Measurements from ENCODE around the gene GRIP2. TPM values are rescaled to one million over a fixed set of nuclear protein-coding genes. Genes with fewer than 3 reads are reported as not detected.
A peak's percentile ranks its signal among the peaks of the same experiment; 100 is the strongest.

The GRIP2 gene
- total and polyA plus RNA-seq, 9 of the 15 experiments (the other 6 are each of a cell fraction or from before 2014, with no cell fraction given), result 0.01 TPM; not detected in 7

DNA sequence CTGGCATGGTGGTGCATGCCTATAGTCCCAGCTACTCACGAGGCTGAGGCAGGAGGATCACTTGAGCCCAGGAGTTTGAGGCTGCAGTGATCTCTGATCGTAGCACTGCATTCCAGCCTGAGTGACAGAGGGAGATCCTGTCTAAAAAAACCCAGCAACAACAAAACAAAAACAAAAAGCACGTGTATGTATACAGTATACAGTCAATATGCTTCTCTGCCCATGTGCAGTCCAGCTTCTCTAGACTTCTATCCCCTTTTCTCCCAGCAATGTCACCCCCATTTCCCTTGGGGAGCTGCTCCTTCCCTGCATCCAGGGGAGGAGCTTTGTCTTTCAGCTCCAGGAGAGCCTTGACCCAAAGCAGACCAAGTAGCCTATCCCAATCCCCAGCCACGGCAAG lies 20.0 kb upstream of the GRIP2 start:
- no peak for DNase-seq (ENCODE audit: extremely low read depth in 1 of 4, low spot score in 3 of 4)
- FAIRE-seq, result no peak
- no TSS peak for BruUV-seq (replicated peaks)
- H2AFZ ChIP-seq (ENCODE audit: low read depth, low read length), result no peak overlapping the region
- no peak overlapping the region for H3K4me2 ChIP-seq (ENCODE audit: insufficient read depth, low read length)
- H3K9me1 ChIP-seq (ENCODE audit: control insufficient read depth, insufficient read depth, low read length), result no peaks in the 10 kb centered on the region
- H3K9ac ChIP-seq (ENCODE audit: insufficient read depth in 1 of 2, low read depth in 2 of 2, low read length in 2 of 2), result no peak overlapping the region
- POLR2A ChIA-PET, result interaction anchor here (0.6 to 1.3 kb wide), 2 partner anchors 11 to 295 kb away, joined by 3 to 5 read pairs; no protein-coding TSS in a partner anchor
- intact Hi-C loops (cut with micrococcal nuclease), result no loop called here
- CTCF ChIA-PET (ENCODE audit: low intra/inter-chr PET ratio), result no interaction called here
- no peak for ATAC-seq
- H3K79me2 ChIP-seq (ENCODE audit: control insufficient read depth, insufficient read depth, low read length), result no peaks in the 10 kb centered on the region
- no peak for TF ChIP-seq ZNF644 (tag; IDR thresholded peaks at IDR 0.05; ENCODE audit: low read depth)
- no peak for TF ChIP-seq KLF6 (CRISPR knock-in tag; IDR thresholded peaks at IDR 0.05; ENCODE audit: borderline replicate concordance)
- no peak for TF ChIP-seq PCBP1 (IDR thresholded peaks at IDR 0.05; ENCODE audit: low read depth, low read length, poor library complexity, severe bottlenecking)
- H3K36me3 ChIP-seq (ENCODE audit: control insufficient read depth, insufficient read depth, low read length), result no peaks in the 10 kb centered on the region
- peaks cover 12% of the 10 kb centered on the region for H4K20me1 ChIP-seq (replicated peaks; ENCODE audit: control insufficient read depth, insufficient read depth, low read length)
- H3K4me3 ChIP-seq, result no peak overlapping the region
- in situ Hi-C loops (cut with MboI), result no loop called here
- 0% methylated on average over 4 of the region's 4 CpGs for WGBS (ENCODE audit: insufficient coverage, low coverage, missing lambda C conversion rate)
- no peaks in the 10 kb centered on the region for H3K9me3 ChIP-seq (replicated peaks; ENCODE audit: control insufficient read depth, insufficient read depth, low read depth, low read length)
- peaks cover 0 to 8% of the 10 kb centered on the region in 2 experiments; a peak in 1 of 5 replicates for H3K4me1 ChIP-seq (replicated peaks in 1 of 2; ENCODE audit: control insufficient read depth in 2 of 2, insufficient read depth in 2 of 2, low read length in 2 of 2)
- H3K27ac ChIP-seq (ENCODE audit: extremely low read depth, low read depth, low read length), result no peak overlapping the region
- H3K27me3 ChIP-seq (ENCODE audit: control insufficient read depth in 2 of 2, insufficient read depth in 2 of 2, low read length in 2 of 2), result peaks cover 55 to 81% of the 10 kb centered on the region in 2 experiments

DNA sequence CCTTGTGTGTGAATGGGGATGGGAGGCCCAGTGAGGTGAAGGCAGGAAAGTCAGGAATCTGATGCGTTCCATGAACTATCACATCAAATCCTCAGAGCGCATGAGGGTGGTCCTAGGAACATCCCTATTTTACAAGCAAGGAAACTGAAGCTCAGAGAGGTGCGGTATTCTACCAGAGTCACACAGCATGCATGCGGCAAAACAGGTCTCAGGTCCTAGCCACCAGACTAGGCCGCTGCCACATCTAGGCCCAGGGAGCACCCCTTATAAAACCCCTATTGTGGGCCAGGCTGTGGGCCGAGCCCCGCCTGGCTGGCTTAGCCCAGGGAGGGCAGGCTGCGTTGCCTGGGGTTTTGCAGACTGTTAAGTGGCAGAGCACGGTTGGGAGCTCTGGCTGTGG lies 17.9 kb upstream of the GRIP2 start:
- 13% methylated on average over 9 of the region's 9 CpGs for WGBS (ENCODE audit: insufficient coverage, low coverage, missing lambda C conversion rate)
- H3K27ac ChIP-seq (ENCODE audit: extremely low read depth, low read depth, low read length), result no peak overlapping the region
- no peaks in the 10 kb centered on the region for H3K36me3 ChIP-seq (ENCODE audit: control insufficient read depth, insufficient read depth, low read length)
- H3K79me2 ChIP-seq (ENCODE audit: control insufficient read depth, insufficient read depth, low read length), result no peaks in the 10 kb centered on the region
- ATAC-seq (no peak), FAIRE-seq (no peak), DNase-seq (ENCODE audit: extremely low read depth in 1 of 4, low spot score in 3 of 4) (no peak)
- H2AFZ ChIP-seq (ENCODE audit: low read depth, low read length), result no peak overlapping the region
- in situ Hi-C loops (cut with MboI) (no loop called here), intact Hi-C loops (cut with micrococcal nuclease) (no loop called here)
- ChIA-PET POLR2A (interaction anchor here (1.0 kb wide), 1 partner anchor 47 kb away, joined by 3 read pairs; no protein-coding TSS in a partner anchor), CTCF (ENCODE audit: low intra/inter-chr PET ratio) (no interaction called here)
- H4K20me1 ChIP-seq (replicated peaks; ENCODE audit: control insufficient read depth, insufficient read depth, low read length), result peaks cover 16% of the 10 kb centered on the region
- TF ChIP-seq BCOR (IDR thresholded peaks at IDR 0.05), result peak; percentile 27; the same call in 1 of the 2 replicates
- TF ChIP-seq NR2F6 (CRISPR knock-in tag; IDR thresholded peaks at IDR 0.05), result no peak
- TF ChIP-seq KLF13 (tag; IDR thresholded peaks at IDR 0.05; ENCODE audit: borderline replicate concordance, low read depth), result no peak
- TF ChIP-seq KDM1A (IDR thresholded peaks at IDR 0.05), result 0 out of 4 replicates have a peak, but pooled peaks of 1 of the 2 experiments have one; percentile 21
- TF ChIP-seq RBM15 (IDR thresholded peaks at IDR 0.05; ENCODE audit: insufficient read depth, low read length), result no peak
- peak; percentile 33 for TF ChIP-seq RBM25 (IDR thresholded peaks at IDR 0.05; ENCODE audit: low read depth, low read length, severe bottlenecking)
- peak; percentile 48 for TF ChIP-seq ZFP36 (IDR thresholded peaks at IDR 0.05; ENCODE audit: low read depth, low read length, partially characterized antibody)
- H3K27me3 ChIP-seq (ENCODE audit: control insufficient read depth in 2 of 2, insufficient read depth in 2 of 2, low read length in 2 of 2), result peaks cover 51 to 74% of the 10 kb centered on the region in 2 experiments
- peaks cover 0 to 6% of the 10 kb centered on the region in 2 experiments; a peak in 1 of 5 replicates for H3K4me1 ChIP-seq (replicated peaks in 1 of 2; ENCODE audit: control insufficient read depth in 2 of 2, insufficient read depth in 2 of 2, low read length in 2 of 2)
- no peak overlapping the region for H3K4me3 ChIP-seq
- no peak overlapping the region for H3K4me2 ChIP-seq (ENCODE audit: insufficient read depth, low read length)
- no peak overlapping the region for H3K9ac ChIP-seq (ENCODE audit: insufficient read depth in 1 of 2, low read depth in 2 of 2, low read length in 2 of 2)
- H3K9me1 ChIP-seq (ENCODE audit: control insufficient read depth, insufficient read depth, low read length), result no peaks in the 10 kb centered on the region
- H3K9me3 ChIP-seq (replicated peaks; ENCODE audit: control insufficient read depth, insufficient read depth, low read depth, low read length), result no peaks in the 10 kb centered on the region
- no TSS peak for BruUV-seq (replicated peaks)

Data from K562 (cell line).